ENCODE measurements around the gene OPA3.

DNA sequence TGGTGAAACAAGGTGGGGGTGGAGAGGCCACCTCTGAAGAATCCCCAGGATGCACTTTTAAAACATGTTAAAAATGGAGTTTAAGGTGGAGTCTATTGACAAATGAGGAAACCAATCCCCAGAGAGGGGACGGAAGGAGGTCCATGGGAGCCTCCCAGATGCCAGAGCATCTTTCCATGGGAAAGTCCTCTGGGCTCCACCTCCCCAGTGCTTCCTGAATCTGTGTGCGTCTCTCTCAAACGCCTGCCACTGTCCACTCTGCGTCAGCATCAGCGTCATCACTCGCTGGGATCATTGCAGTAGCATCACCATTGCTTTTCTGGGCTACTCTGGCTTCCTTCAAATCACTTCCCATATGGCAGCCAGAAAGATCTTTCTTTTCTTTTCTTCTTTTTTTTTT is 11.2 kb upstream of the OPA3 start:
- no peak for TF ChIP-seq CTCF (IDR thresholded peaks at IDR 0.05 in 2 of 3, conservative IDR thresholded peaks at IDR 0.05 in 1 of 3; ENCODE audit: borderline replicate concordance in 1 of 3, insufficient read depth in 1 of 3, low read depth in 2 of 3, low read length in 2 of 3)
- TF ChIP-seq, protein P1, sequence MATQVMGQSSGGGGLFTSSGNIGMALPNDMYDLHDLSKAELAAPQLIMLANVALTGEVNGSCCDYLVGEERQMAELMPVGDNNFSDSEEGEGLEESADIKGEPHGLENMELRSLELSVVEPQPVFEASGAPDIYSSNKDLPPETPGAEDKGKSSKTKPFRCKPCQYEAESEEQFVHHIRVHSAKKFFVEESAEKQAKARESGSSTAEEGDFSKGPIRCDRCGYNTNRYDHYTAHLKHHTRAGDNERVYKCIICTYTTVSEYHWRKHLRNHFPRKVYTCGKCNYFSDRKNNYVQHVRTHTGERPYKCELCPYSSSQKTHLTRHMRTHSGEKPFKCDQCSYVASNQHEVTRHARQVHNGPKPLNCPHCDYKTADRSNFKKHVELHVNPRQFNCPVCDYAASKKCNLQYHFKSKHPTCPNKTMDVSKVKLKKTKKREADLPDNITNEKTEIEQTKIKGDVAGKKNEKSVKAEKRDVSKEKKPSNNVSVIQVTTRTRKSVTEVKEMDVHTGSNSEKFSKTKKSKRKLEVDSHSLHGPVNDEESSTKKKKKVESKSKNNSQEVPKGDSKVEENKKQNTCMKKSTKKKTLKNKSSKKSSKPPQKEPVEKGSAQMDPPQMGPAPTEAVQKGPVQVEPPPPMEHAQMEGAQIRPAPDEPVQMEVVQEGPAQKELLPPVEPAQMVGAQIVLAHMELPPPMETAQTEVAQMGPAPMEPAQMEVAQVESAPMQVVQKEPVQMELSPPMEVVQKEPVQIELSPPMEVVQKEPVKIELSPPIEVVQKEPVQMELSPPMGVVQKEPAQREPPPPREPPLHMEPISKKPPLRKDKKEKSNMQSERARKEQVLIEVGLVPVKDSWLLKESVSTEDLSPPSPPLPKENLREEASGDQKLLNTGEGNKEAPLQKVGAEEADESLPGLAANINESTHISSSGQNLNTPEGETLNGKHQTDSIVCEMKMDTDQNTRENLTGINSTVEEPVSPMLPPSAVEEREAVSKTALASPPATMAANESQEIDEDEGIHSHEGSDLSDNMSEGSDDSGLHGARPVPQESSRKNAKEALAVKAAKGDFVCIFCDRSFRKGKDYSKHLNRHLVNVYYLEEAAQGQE (IDR thresholded peaks at IDR 0.05; ENCODE audit: low read depth) = no peak
- TF ChIP-seq YY1 (IDR thresholded peaks at IDR 0.05; ENCODE audit: extremely low read depth, insufficient replicate concordance, low read depth, low read length) = no peak
- no peak for TF ChIP-seq SRF (IDR thresholded peaks at IDR 0.05; ENCODE audit: low read depth)
- TF ChIP-seq CEBPB (IDR thresholded peaks at IDR 0.05; ENCODE audit: low read depth) = no peak
- TF ChIP-seq EZH2 (IDR thresholded peaks at IDR 0.05) = no peak
- TF ChIP-seq ATF3 (IDR thresholded peaks at IDR 0.05) = no peak
